ENCODE data around the gene C13orf46.
"Not testable (repeated sequence)": the region's sequence is repeated elsewhere in the genome, so short reads cannot be mapped to it uniquely, and the experiment has no call there.

Gene C13orf46

GRCh38 chr13:113973218-113974164 lies at the start of gene C13orf46:
TSS of gene C13orf46 (minus strand) at chr13:113974076. CDS start at chr13:113973997, 79 bp downstream.
- DNase-seq (ENCODE audit: low read depth in 3 of 3) = no peak

DNA sequence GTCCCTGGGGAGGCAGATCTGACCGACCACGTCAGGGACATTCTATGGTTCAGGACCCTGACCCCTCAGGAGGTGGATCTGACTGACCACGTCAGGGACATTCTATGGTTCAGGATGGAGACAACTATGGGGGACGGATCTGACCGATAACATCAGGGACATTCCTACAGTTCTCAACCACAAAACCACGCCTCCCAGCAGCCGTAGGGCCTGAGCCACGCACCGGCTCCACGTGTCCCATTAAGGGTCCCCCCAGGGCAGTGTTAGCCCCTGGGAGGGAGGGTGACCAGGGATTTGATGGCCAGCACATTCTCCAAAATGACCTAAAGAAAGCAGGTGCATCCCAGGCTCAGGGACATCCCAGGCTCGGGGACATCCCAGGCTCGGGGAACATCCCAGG lies 49.0 kb upstream of the C13orf46 start:
- DNase-seq (ENCODE audit: low read depth in 3 of 3) = no peak

DNA sequence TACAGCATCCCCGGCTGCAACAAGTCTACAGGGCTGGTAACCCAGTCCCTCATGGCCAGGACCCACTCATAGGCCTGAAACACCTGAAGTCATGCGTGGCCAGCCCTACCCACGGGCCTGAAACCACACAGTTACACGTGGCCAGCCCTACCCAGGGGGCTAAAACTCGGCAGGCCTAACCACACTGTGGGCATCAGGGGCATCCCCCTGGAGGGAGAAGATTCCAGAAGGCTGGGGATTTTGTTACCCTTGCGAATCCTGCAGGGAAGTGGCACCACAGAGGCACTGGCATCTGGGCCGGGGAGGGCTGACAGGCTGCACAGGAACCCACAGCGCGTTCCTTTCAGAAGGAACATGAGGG lies 48.4 kb upstream of the C13orf46 start:
- DNase-seq (ENCODE audit: low read depth in 3 of 3) = no peak

DNA sequence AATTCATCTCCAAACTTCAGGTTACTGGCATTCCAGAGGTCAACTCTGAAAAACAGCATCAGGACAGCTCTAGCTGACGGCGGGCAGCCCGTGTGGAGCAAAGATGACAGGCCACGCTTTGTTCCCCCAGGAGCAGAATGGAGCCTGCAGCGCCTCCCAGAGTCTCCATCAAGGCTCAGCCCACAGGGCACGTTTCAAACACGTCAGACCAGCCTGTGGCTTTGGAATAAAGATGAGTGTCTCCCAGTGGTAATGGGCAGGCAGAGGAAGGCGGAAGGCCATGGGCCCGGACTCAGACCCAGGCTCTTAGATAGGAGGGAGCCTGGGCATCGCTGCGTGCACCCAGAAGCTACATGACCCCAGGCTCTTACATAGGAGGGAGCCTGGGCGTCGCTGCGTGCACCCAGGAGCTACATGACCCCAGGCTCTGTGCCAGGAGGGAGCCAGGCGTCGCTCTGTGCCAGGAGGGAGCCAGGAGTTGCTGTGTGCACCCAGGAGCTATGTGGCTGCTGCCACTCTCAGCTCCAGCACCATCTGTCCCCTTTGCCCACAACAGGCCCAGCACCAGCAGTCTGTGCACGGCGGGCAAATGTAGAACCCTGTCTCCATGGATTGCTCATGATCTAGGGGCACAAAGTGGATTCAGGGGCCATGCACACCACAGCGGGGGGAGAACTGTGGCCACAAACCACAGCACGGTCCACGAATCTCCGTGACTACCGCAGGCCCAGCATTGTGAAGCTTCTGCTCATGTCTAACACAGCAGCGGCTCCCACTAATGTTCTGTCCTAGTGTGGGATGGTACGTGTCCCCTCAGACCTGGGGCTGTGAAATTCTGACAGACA lies 47.8 kb upstream of the C13orf46 start:
- DNase-seq (ENCODE audit: low read depth in 3 of 3) = no peak

- DNase-seq (ENCODE audit: low read depth in 3 of 3) = no peak
These were observed 47.0 kb upstream of the C13orf46 start for GRCh38 chr13:114020750-114021463.

GRCh38 chr13:114020134-114020533 lies 46.3 kb upstream of the C13orf46 start:
- not testable (repeated sequence) for DNase-seq (ENCODE audit: low read depth in 3 of 3)

- peak in 1 of 3 experiments; percentile 10 for DNase-seq (ENCODE audit: low read depth in 3 of 3)
These were observed 45.5 kb upstream of the C13orf46 start for GRCh38 chr13:114019367-114019766.

DNA sequence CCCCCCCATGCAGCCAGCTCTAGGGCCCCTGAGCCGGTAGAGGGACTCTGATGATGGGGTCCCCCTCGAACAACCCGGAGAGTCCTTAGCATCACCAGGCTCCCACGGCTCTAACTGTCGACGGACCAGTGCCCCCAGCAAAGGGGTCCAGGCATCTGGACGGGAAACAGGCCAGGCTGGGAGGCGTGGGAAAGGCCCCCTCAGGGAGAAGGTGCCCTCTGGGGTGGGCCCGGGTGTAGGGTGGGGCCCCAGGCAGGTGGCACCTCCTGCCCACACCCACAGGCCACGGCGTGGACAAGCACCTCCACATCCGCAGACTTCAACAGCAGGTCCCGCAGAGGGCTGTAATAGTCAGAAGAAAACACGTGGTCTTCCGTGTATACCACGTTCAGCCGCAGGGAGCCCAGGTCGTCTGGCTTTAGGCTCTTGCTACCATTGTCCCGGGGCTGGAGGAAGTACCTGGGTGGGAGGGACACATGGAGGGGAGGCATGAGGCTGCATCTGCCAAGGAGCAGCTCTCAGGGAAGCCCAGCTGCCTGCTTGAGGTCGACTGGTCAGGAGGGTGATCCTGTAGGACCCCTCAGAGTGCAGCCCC lies 44.7 kb upstream of the C13orf46 start:
- DNase-seq (ENCODE audit: low read depth in 3 of 3) = no peak

DNA sequence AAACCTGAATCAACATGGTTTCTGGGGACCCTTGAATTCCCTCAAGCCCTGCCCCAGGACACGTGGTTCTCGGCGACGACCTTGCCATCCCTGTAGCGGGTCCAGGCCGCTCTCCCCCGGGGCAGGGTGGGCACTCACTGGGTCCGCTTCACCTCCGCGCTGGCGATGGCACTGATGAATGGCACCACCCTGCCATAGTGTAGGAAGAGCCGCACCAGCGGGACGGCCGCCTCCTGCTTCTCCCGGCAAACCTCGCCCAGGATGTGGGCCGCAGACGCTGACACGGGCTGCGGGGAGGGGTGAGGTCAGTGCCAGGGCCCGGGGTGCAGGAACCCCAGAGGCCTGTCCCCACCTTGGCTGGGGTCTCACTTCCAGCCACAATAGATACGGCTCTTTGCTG lies 44.1 kb upstream of the C13orf46 start:
- no peak for DNase-seq (ENCODE audit: low read depth in 3 of 3)

GRCh38 chr13:114017028-114017630 lies 43.3 kb upstream of the C13orf46 start:
- DNase-seq (ENCODE audit: low read depth in 3 of 3) = no peak

DNA sequence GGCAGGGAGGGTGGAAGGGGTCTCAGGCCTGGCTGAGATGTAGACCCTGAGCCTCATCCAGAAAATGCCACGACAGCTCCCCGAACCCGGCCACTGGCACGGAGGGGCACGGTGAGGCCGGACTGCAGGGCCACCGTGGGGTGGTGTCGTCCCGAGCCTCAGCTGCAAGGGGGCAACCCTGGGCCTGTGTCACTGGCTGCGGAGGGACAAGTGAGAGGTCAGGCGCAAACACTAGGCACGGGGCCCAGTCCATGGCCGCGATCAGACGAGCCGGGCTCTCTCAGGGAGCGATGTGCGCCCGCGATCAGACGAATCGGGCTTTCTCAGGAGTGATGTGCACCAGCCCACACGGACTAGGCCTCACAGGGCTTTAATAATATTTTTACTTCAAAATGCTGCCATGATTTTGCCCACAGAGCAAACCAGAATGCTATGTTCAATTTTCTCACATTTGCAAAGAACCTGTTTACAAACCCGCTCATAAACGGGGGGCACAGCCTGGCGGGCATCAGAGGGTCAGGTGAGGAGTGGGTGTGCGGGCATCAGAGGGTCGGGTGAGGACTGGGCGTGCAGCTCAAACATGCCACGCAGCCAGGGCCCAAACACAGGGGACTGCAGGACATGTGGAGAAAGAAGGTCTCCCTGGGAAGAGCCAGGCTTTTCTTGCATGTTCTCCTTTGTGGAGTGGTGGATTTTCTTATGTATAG lies 42.6 kb upstream of the C13orf46 start:
- no peak for DNase-seq (ENCODE audit: low read depth in 3 of 3)

GRCh38 chr13:114015969-114016295 lies 42.1 kb upstream of the C13orf46 start:
- no peak for DNase-seq (ENCODE audit: low read depth in 3 of 3)

GRCh38 chr13:114015111-114015968 lies 41.5 kb upstream of the C13orf46 start:
- no peak for DNase-seq (ENCODE audit: low read depth in 3 of 3)

GRCh38 chr13:114013952-114014629 lies 40.2 kb upstream of the C13orf46 start:
- DNase-seq (ENCODE audit: low read depth in 3 of 3) = no peak

- no peak for DNase-seq (ENCODE audit: low read depth in 3 of 3)
These were observed 39.5 kb upstream of the C13orf46 start for GRCh38 chr13:114013336-114013735.

- DNase-seq (ENCODE audit: low read depth in 3 of 3) = no peak
These were observed 39.0 kb upstream of the C13orf46 start for GRCh38 chr13:114012921-114013320.

- no peak for DNase-seq (ENCODE audit: low read depth in 3 of 3)
These were observed 38.3 kb upstream of the C13orf46 start for GRCh38 chr13:114012141-114012540.

DNA sequence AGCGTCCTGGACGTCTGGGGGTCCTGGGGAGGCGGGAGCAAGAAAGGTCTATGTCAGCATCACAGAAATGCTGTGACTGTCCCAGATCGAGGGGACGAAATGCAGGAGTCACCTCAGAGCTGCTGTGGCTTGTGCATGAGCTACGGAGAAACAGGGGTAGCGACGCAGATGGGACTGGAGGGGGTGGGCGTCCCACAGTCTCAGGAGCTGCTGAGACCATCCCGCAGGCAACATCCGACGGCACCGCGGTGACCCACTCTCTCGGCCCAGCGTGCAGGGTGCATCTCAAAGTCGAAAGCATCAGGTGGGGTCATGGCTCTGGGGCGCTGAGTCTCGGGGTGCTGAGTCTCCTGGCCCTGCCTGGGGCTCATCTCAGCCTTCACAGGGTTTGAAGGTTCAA lies 37.4 kb upstream of the C13orf46 start:
- DNase-seq (ENCODE audit: low read depth in 3 of 3) = no peak

All from stimulated activated CD4-positive, alpha-beta T cell treated with anti-CD3 and anti-CD28 coated beads, TNF-alpha, amount 100 ng/mL, for 4 hours (primary cell).